K562 (cell line): ENCODE measurements around the gene AFAP1.

ENCODE experiments used
- ESRRA ChIP-seq: fragments of 450-650 bp; IDR thresholded peaks from 2 replicates; pipeline ENCODE4 v1.6.1; 2014; ENCODE audit warnings: low read depth, mild to moderate bottlenecking, moderate library complexity, borderline replicate concordance
- EZH2 ChIP-seq: IDR thresholded peaks from 2 replicates; pipeline ENCODE4 v1.6.1; 2012; ENCODE audit warnings: low read depth, mild to moderate bottlenecking, inconsistent platforms, low read length, borderline replicate concordance
- GTF2F1 ChIP-seq: IDR thresholded peaks from 2 replicates; pipeline ENCODE4 v1.6.1; 2011; ENCODE audit warnings: low read depth, low read length, improper control_type of control experiment
- HNRNPUL1 ChIP-seq: fragments of 200-400 bp; formaldehyde crosslinking; IDR thresholded peaks from 2 replicates; pipeline ENCODE4 v1.6.1; 2017; ENCODE audit warnings: low read length
- REST ChIP-seq, 2 experiments: fragments of 450-650 bp; formaldehyde crosslinking in 1 of 2; IDR thresholded peaks; 2 replicates each; pipeline versions ENCODE4 v1.4.0 to v1.6.1; 2014 to 2020; ENCODE audit warnings: mild to moderate bottlenecking in 2 of 2, borderline replicate concordance in 1 of 2, low read depth in 1 of 2
- THAP7 ChIP-seq: fragments of 250-450 bp; sonication (Bioruptor Pico); IDR thresholded peaks from 2 replicates; pipeline ENCODE4 v1.5.0; 2021
- ZNF12 ChIP-seq: sonication (generic); formaldehyde crosslinking; IDR thresholded peaks from 2 replicates; pipeline ENCODE4 v1.4.0; 2020; ENCODE audit warnings: mild to moderate bottlenecking, missing genetic modification reagents
- ZNF232 ChIP-seq: sonication (generic); formaldehyde crosslinking; IDR thresholded peaks from 2 replicates; pipeline ENCODE4 v1.8.0; 2022; ENCODE audit warnings: mild to moderate bottlenecking, missing genetic modification reagents
- ZNF324 ChIP-seq: fragments of 250-450 bp; sonication (Bioruptor Pico); IDR thresholded peaks from 2 replicates; pipeline ENCODE4 v1.4.0; 2020; ENCODE audit warnings: mild to moderate bottlenecking
- ZNF830 ChIP-seq: fragments of 250-450 bp; sonication (Bioruptor Pico); IDR thresholded peaks from 2 replicates; pipeline ENCODE4 v1.5.0; 2021; ENCODE audit warnings: mild to moderate bottlenecking

- TF ChIP-seq REST (IDR thresholded peaks at IDR 0.05; ENCODE audit: borderline replicate concordance) (no peak), REST (CRISPR knock-in tag; IDR thresholded peaks at IDR 0.05; ENCODE audit: low read depth) (no peak), GTF2F1 (no peak), ZNF12 (CRISPR knock-in tag) (no peak), ZNF324 (CRISPR knock-in tag) (no peak), ESRRA (no peak), ZNF232 (CRISPR knock-in tag) (no peak), HNRNPUL1 (no peak), THAP7 (CRISPR knock-in tag) (no peak), EZH2 (no peak), ZNF830 (CRISPR knock-in tag) (no peak)
Observed at GRCh38 chr4:7922466-7922865, 17.2 kb downstream of the AFAP1 start.
